Measurements from ENCODE around the gene VPS13D.

DNA sequence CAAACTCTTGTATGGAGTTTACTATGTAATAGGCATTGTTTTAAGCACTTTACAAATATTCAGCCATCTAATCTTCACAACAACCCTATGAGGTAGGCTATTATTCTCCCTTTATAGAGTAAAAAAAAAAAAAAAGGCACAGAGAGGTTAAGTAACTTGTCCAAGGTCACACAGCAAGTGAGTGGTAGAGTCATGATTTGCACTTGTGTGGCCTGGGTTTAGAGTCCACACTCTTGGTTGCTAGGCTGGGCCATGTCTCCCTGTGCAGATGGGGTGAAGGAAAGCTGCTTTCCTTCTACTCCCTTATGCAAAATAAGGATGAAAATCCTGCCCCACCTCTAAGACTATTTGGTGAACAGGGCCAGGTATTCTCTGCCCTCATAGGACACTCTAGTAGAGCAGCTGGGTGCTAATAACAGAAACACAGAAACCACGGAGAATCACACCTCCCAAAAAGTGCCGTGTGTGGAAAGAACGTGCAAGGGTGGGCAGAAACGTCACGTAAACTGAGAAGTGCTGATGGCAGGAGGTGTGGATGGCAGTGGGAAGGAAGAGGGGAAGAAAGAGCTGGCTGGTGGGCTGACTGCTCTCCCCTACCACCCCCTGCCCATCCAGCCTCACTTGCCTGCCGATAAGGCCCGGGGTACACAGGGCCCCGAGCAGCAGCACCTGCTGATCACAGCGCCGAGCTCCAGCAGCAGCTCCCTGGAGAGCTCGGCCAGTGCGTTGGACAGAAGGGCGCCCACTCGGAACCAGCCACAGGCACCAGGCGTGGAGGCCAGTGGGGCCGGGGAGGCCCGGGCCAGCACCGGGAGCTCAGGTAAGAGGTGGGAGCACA is 28.3 kb upstream of the VPS13D start:
- TF ChIP-seq, protein P1, sequence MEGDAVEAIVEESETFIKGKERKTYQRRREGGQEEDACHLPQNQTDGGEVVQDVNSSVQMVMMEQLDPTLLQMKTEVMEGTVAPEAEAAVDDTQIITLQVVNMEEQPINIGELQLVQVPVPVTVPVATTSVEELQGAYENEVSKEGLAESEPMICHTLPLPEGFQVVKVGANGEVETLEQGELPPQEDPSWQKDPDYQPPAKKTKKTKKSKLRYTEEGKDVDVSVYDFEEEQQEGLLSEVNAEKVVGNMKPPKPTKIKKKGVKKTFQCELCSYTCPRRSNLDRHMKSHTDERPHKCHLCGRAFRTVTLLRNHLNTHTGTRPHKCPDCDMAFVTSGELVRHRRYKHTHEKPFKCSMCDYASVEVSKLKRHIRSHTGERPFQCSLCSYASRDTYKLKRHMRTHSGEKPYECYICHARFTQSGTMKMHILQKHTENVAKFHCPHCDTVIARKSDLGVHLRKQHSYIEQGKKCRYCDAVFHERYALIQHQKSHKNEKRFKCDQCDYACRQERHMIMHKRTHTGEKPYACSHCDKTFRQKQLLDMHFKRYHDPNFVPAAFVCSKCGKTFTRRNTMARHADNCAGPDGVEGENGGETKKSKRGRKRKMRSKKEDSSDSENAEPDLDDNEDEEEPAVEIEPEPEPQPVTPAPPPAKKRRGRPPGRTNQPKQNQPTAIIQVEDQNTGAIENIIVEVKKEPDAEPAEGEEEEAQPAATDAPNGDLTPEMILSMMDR (IDR thresholded peaks at IDR 0.05): no peak
- TF ChIP-seq EP300 (IDR thresholded peaks at IDR 0.05): no peak
- no peak for TF ChIP-seq POLR2A (IDR thresholded peaks at IDR 0.05)
- no peak for TF ChIP-seq POLR2AphosphoS5 (IDR thresholded peaks at IDR 0.05)
